Measurements from ENCODE around the gene CD109. TPM values are rescaled to one million over a fixed set of nuclear protein-coding genes. Genes with fewer than 3 reads are reported as not detected.
"Not testable (repeated sequence)": the region's sequence is repeated elsewhere in the genome, so short reads cannot be mapped to it uniquely, and the experiment has no call there.

CD109 gene
- total RNA-seq, 1 donor from 2014 or later = 25.0 TPM

GRCh38 chr6:73801652-73802268, 105.8 kb downstream of the CD109 start:
- Histone ChIP-seq H3K27me3 (ENCODE audit: low read depth) (no peaks in the 10 kb centered on the region), H3K9me3 (no peaks in the 10 kb centered on the region), H3K36me3 (peaks cover 4% of the 10 kb centered on the region), H3K27ac (no peak overlapping the region), H3K4me3 (no peak overlapping the region), H3K4me1 (no peaks in the 10 kb centered on the region)
- no peak for TF ChIP-seq CTCF (IDR thresholded peaks at IDR 0.05)
- intact Hi-C loops (cut with DNase I) = no loop called here
- ATAC-seq (no peak), DNase-seq (no peak)

GRCh38 chr6:73802366-73802765, 106.4 kb downstream of the CD109 start:
- H3K27ac ChIP-seq = no peak overlapping the region
- H3K4me1 ChIP-seq = no peaks in the 10 kb centered on the region
- no peak overlapping the region for H3K4me3 ChIP-seq
- H3K36me3 ChIP-seq = peaks cover 8% of the 10 kb centered on the region
- no peaks in the 10 kb centered on the region for H3K9me3 ChIP-seq
- intact Hi-C loops (cut with DNase I) = no loop called here
- no peak for TF ChIP-seq CTCF (IDR thresholded peaks at IDR 0.05)
- no peak for DNase-seq
- no peaks in the 10 kb centered on the region for H3K27me3 ChIP-seq (ENCODE audit: low read depth)
- ATAC-seq = no peak

- Histone ChIP-seq H3K27me3 (ENCODE audit: low read depth) (no peaks in the 10 kb centered on the region), H3K4me1 (no peaks in the 10 kb centered on the region), H3K36me3 (peaks cover 8% of the 10 kb centered on the region), H3K27ac (no peak overlapping the region), H3K9me3 (no peaks in the 10 kb centered on the region), H3K4me3 (no peak overlapping the region)
- ATAC-seq (peak; percentile 25 to 54), DNase-seq (no peak)
- intact Hi-C loops (cut with DNase I) = no loop called here
- TF ChIP-seq CTCF (IDR thresholded peaks at IDR 0.05) = peak; percentile 34
Observed at GRCh38 chr6:73803562-73804241, 107.7 kb downstream of the CD109 start.

GRCh38 chr6:73805221-73805620, 109.2 kb downstream of the CD109 start:
- H3K27ac ChIP-seq; H3K4me3 ChIP-seq; H3K27me3 ChIP-seq (ENCODE audit: low read depth); H3K9me3 ChIP-seq; DNase-seq; H3K36me3 ChIP-seq; H3K4me1 ChIP-seq; ATAC-seq; intact Hi-C loops (cut with DNase I): not testable (repeated sequence)

GRCh38 chr6:73805982-73806381, 110.0 kb downstream of the CD109 start:
- H3K27me3 ChIP-seq (ENCODE audit: low read depth); H3K4me1 ChIP-seq; H3K27ac ChIP-seq; H3K4me3 ChIP-seq; ATAC-seq; DNase-seq; intact Hi-C loops (cut with DNase I); H3K36me3 ChIP-seq; H3K9me3 ChIP-seq: not testable (repeated sequence)

GRCh38 chr6:73811706-73812105, 115.7 kb downstream of the CD109 start:
- ATAC-seq (no peak), DNase-seq (no peak)
- Histone ChIP-seq H3K4me1 (no peaks in the 10 kb centered on the region), H3K36me3 (peaks cover 4% of the 10 kb centered on the region), H3K27me3 (ENCODE audit: low read depth) (no peaks in the 10 kb centered on the region), H3K27ac (no peak overlapping the region), H3K9me3 (no peaks in the 10 kb centered on the region), H3K4me3 (no peak overlapping the region)
- TF ChIP-seq CTCF (IDR thresholded peaks at IDR 0.05) = no peak
- intact Hi-C loops (cut with DNase I) = no loop called here
